ENCODE measurements around the gene RCCD1. TPM values are rescaled to one million over a fixed set of nuclear protein-coding genes. Genes with fewer than 3 reads are reported as not detected.

Gene RCCD1
- total and polyA plus RNA-seq, 2 of the 8 experiments (the other 6 are each of a cell fraction or from before 2014, with no cell fraction given), result 9.9 to 18.8 TPM

GRCh38 chr15:90917569-90917968 is 37.1 kb upstream of the RCCD1 start (continued):
- TF ChIP-seq KDM5A (IDR thresholded peaks at IDR 0.05; ENCODE audit: low read length) (no peak), BACH1 (IDR thresholded peaks at IDR 0.05; ENCODE audit: low read length) (no peak)

Data from H1 (cell line).